Thyroid gland (tissue), 4 donors: ENCODE data around the gene CILP. TPM values are rescaled to one million over a fixed set of nuclear protein-coding genes. Genes with fewer than 3 reads are reported as not detected.

Experiments
- DNase-seq, 2 donors: peaks; one replicate each; pipeline ENCODE4 v3.0.0-alpha.2; 2019
- H3K27ac ChIP-seq, 3 donors: fragments of 200-600 bp; sonication (generic); 1 replicate in 2 of 3; 2 replicates in 1 of 3; pipeline ENCODE4 v1.5.1; 2016 to 2019; ENCODE audit warnings: mild to moderate bottlenecking in 1 of 3, moderate library complexity in 1 of 3
- H3K27me3 ChIP-seq: fragments of 200-600 bp; sonication (generic); one replicate; pipeline ENCODE4 v1.5.1; 2019
- H3K36me3 ChIP-seq, 2 donors: fragments of 200-600 bp; sonication (generic); one replicate each; pipeline ENCODE4 v1.5.1; 2016 to 2019
- H3K4me1 ChIP-seq, 2 donors: fragments of 200-600 bp; sonication (generic); one replicate each; pipeline ENCODE4 v1.5.1; 2017 to 2019
- H3K4me3 ChIP-seq, 3 donors: fragments of 200-600 bp; sonication (generic); replicated peaks in 1 of 3; 1 replicate in 2 of 3; 2 replicates in 1 of 3; pipeline ENCODE4 v1.5.1; 2016; ENCODE audit warnings: mild to moderate bottlenecking in 1 of 3
- H3K9me3 ChIP-seq: fragments of 200-600 bp; sonication (generic); one replicate; pipeline ENCODE4 v1.5.1; 2017
- CTCF ChIP-seq, 6 experiments: fragments of 200-600 bp in 3 of 6; fragments of 450-650 bp in 3 of 6; sonication (generic) in 3 of 6; IDR thresholded peaks; one replicate each; pipeline ENCODE4 v1.5.1; 2016 to 2019; ENCODE audit warnings: antibody characterized with exemption in 6 of 6, mild to moderate bottlenecking in 2 of 6, inconsistent platforms in 1 of 6, moderate library complexity in 1 of 6
- POLR2A ChIP-seq, 2 donors: fragments of 450-650 bp; IDR thresholded peaks; one replicate each; pipeline ENCODE4 v1.6.1; 2017; ENCODE audit warnings: antibody characterized with exemption in 2 of 2, mild to moderate bottlenecking in 2 of 2, moderate library complexity in 1 of 2
- WGBS, 2 donors: methylation state at CpG; one replicate each; pipeline ENCODE4 v1.1.5; 2017; 5-methylcytosine and 5-hydroxymethylcytosine counted together
- intact Hi-C: fragments of 100-400 bp; cut with DNase I; formaldehyde crosslinking; loops from one replicate; pipeline ENCODE4 v1.15.1; 2023
- total RNA-seq, 4 donors: library from RNA; depleted of rRNA; stranded (reverse); fragments of >200 nt; gene quantifications; one replicate each; pipeline ENCODE4 v1.2.3, GENCODE V29; 2016

The CILP gene
- total RNA-seq, 4 donors from 2014 or later: 2.1 to 17.6 (median 5.0) TPM

- Histone ChIP-seq H3K4me1 (peaks cover 26 to 39% of the 10 kb centered on the region in 2 donors), H3K9me3 (no peaks in the 10 kb centered on the region), H3K27ac (no peak overlapping the region), H3K27me3 (no peaks in the 10 kb centered on the region), H3K4me3 (no peak overlapping the region), H3K36me3 (no peaks in the 10 kb centered on the region)
- 80 to 94% methylated on average over 2 of the region's 2 CpGs for WGBS, 2 donors
- TF ChIP-seq CTCF (IDR thresholded peaks at IDR 0.05): no peak
- no peak for TF ChIP-seq POLR2A (IDR thresholded peaks at IDR 0.05)
- DNase-seq: no peak
- intact Hi-C loops: no loop called here
Measured at GRCh38 chr15:65213241-65213640, 2.0 kb upstream of the CILP start.

DNA sequence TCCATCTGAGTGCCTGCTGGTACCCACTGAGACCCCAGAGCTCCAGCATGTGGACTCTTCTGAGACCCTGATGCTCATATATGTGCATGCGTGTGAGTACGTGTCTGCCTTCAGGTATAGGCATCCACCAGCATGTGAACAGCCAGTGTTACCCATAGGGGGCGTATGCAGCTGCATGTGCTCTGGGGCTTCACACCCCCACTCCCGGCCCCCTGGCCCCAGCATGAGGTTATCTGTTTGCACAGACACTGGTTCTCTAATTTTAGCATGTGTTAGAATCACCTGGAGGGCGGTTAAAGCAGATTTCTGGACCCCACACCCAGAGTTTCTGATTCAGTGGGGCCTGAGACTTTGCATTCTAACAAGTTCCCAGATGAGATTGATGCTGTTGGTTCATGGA, 824 bp upstream of the CILP start:
- no peak for DNase-seq
- Histone ChIP-seq H3K4me3 (no peak overlapping the region), H3K4me1 (peaks cover 26 to 39% of the 10 kb centered on the region in 2 donors), H3K36me3 (no peaks in the 10 kb centered on the region), H3K27me3 (no peaks in the 10 kb centered on the region), H3K27ac (peak overlapping the region in 1 of 3 donors; percentile 3), H3K9me3 (no peaks in the 10 kb centered on the region)
- WGBS, 2 donors: 82 to 84% methylated on average over 5 of the region's 5 CpGs
- intact Hi-C loops: no loop called here
- peak in 1 of 6 experiments; percentile 27 for TF ChIP-seq CTCF (IDR thresholded peaks at IDR 0.05)
- no peak for TF ChIP-seq POLR2A (IDR thresholded peaks at IDR 0.05)

DNA sequence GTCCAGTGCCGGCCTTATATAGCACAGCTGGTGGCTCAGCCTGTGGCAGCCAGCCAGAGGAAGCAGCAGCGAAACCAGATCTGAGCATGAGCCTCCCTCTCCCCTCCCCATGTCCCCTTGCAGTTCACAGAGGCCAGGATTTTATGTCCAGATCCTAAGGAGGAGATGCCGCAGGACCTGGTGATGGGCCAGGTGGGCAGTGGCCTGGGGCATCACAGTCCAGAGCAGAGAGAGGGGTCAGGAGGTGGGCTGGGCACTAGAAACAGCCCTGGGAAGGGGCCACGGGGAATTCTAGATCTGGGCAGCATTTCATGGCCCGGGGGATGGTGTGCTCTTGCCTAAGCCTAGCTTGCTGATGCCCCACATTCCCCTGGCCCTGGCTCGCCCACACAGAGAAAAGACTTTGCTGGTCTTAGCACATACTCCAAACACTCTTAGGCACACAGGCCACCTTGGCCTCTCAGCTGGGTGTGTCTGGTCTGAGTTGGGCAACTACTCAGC, 259 bp upstream of the CILP start:
- Histone ChIP-seq H3K27ac (peak overlapping the region in 1 of 3 donors; percentile 3), H3K4me3 (no peak overlapping the region), H3K27me3 (no peaks in the 10 kb centered on the region), H3K36me3 (no peaks in the 10 kb centered on the region), H3K4me1 (peaks cover 26 to 39% of the 10 kb centered on the region in 2 donors), H3K9me3 (no peaks in the 10 kb centered on the region)
- TF ChIP-seq CTCF (IDR thresholded peaks at IDR 0.05): no peak
- TF ChIP-seq POLR2A (IDR thresholded peaks at IDR 0.05): no peak
- WGBS, 2 donors: 37 to 47% methylated on average over 4 of the region's 6 CpGs
- intact Hi-C loops: no loop called here
- peak; percentile 52 to 56 for DNase-seq

DNA sequence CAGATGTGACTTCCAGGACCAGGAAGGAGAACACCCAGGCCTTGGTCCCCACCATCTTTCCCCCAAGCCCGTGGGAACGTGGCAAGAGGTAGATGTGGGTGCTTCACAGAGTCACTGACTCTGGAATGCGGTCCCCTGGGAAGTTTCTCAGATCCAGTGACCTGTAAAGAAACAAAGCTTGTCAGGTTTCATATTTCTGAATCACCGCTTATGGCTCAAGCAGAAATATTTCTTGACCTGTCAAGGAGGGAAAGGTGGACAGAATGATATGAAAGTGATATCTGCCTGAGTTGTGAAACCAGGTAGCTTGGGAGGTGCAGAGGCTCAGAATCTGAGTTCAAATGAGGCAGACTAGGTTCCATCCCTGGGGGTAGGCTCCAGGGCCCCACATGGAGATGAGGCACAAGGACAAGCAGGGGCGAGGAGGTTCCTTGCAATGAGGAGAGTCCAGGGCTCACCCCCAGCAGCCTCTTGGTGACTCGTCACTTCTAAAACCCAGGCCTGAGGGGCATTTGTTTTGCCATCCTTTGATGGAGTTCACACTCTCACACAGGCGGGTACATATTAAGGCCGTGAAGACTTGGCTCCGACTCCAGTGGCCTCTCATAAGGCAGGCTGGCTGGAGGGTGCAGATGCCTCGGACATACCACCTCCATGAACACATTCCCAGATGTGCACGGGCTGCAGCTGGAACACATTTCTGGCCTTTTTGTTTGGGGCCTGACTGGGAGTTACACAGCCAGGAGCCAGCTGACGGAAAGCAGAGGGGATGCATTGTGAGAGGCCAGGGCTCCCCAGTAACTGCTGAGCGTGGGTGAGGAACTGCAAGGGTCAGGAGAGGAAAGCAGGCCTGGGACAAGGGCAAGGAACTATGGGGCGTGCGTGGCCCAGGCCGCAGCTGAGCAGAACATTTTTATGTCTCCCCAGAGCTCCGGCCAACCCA, 1.3 kb downstream of the CILP start:
- Histone ChIP-seq H3K36me3 (no peaks in the 10 kb centered on the region), H3K4me1 (peaks cover 26 to 39% of the 10 kb centered on the region in 2 donors), H3K4me3 (no peak overlapping the region), H3K27me3 (no peaks in the 10 kb centered on the region), H3K9me3 (no peaks in the 10 kb centered on the region), H3K27ac (peak overlapping the region; percentile 50 to 58 (median 53))
- TF ChIP-seq POLR2A (IDR thresholded peaks at IDR 0.05): no peak
- TF ChIP-seq CTCF (IDR thresholded peaks at IDR 0.05): no peak
- peak; percentile 37 to 49 for DNase-seq
- 70 to 72% methylated on average over 17 of the region's 17 CpGs for WGBS, 2 donors
- intact Hi-C loops: no loop called here

GRCh38 chr15:65208647-65209046, 2.6 kb downstream of the CILP start:
- WGBS, 2 donors: 100% methylated on average over 2 of the region's 2 CpGs
- DNase-seq: no peak

More at GRCh38 chr15:65208647-65209046, 2.6 kb downstream of the CILP start:
- Histone ChIP-seq H3K4me1 (peaks cover 26 to 39% of the 10 kb centered on the region in 2 donors), H3K36me3 (no peaks in the 10 kb centered on the region), H3K27me3 (no peaks in the 10 kb centered on the region), H3K4me3 (no peak overlapping the region), H3K27ac (no peak overlapping the region), H3K9me3 (no peaks in the 10 kb centered on the region)
- TF ChIP-seq CTCF (IDR thresholded peaks at IDR 0.05): no peak
- TF ChIP-seq POLR2A (IDR thresholded peaks at IDR 0.05): no peak
- intact Hi-C loops: no loop called here
